Activated T-cell treated with anti-CD3 and anti-CD28 coated beads, Interleukin-2, amount 50 U/mL, for 48 hours (primary cell): ENCODE results near the gene SEL1L.
"Not testable (repeated sequence)": the region's sequence is repeated elsewhere in the genome, so short reads cannot be mapped to it uniquely, and the experiment has no call there.

ENCODE experiments used
- DNase-seq, 2 experiments: peaks; one replicate each; pipeline ENCODE4 v3.0.0-alpha.2; 2020

SEL1L gene

GRCh38 chr14:81533536-81534343 lies at the start of gene SEL1L:
Gene SEL1L, minus strand, starts transcription at chr14:81533853. Its CDS starts 109 bp downstream, at chr14:81533744.
- DNase-seq: peak; percentile 100

- DNase-seq: no peak
Measured at GRCh38 chr14:81582420-81582819, 48.8 kb upstream of the SEL1L start.

GRCh38 chr14:81579115-81579514 lies 45.5 kb upstream of the SEL1L start:
- no peak for DNase-seq

- DNase-seq: no peak
Measured at GRCh38 chr14:81571437-81571836, 37.8 kb upstream of the SEL1L start.

- DNase-seq: no peak
Measured at GRCh38 chr14:81567302-81567701, 33.6 kb upstream of the SEL1L start.

GRCh38 chr14:81565441-81566290 lies 32.0 kb upstream of the SEL1L start:
- no peak for DNase-seq

GRCh38 chr14:81562818-81563217 lies 29.2 kb upstream of the SEL1L start:
- no peak for DNase-seq

- no peak for DNase-seq
Measured at GRCh38 chr14:81561084-81561775, 27.6 kb upstream of the SEL1L start.

- no peak for DNase-seq
Measured at GRCh38 chr14:81559385-81559784, 25.7 kb upstream of the SEL1L start.

- DNase-seq: no peak
Measured at GRCh38 chr14:81557146-81557545, 23.5 kb upstream of the SEL1L start.

GRCh38 chr14:81555684-81556083 lies 22.0 kb upstream of the SEL1L start:
- DNase-seq: no peak

- DNase-seq: no peak
Measured at GRCh38 chr14:81555051-81555450, 21.4 kb upstream of the SEL1L start.

- DNase-seq: no peak
Measured at GRCh38 chr14:81551471-81551870, 17.8 kb upstream of the SEL1L start.

- no peak for DNase-seq
Measured at GRCh38 chr14:81550001-81550637, 16.5 kb upstream of the SEL1L start.

- DNase-seq: not testable (repeated sequence)
Measured at GRCh38 chr14:81541206-81541605, 7.6 kb upstream of the SEL1L start.

GRCh38 chr14:81537193-81537592 lies 3.5 kb upstream of the SEL1L start:
- DNase-seq: no peak

GRCh38 chr14:81536241-81536771 lies 2.7 kb upstream of the SEL1L start:
- DNase-seq: no peak

- no peak for DNase-seq
Measured at GRCh38 chr14:81535396-81536164, 1.9 kb upstream of the SEL1L start.

GRCh38 chr14:81534510-81535074 lies 939 bp upstream of the SEL1L start:
- no peak for DNase-seq

- DNase-seq: no peak
Measured at GRCh38 chr14:81533212-81533535, 479 bp downstream of the SEL1L start.

GRCh38 chr14:81529391-81529790 lies 4.3 kb downstream of the SEL1L start:
- DNase-seq: no peak

GRCh38 chr14:81525129-81525528 lies 8.5 kb downstream of the SEL1L start:
- DNase-seq: no peak
